Fibroblast of skin of left quadriceps (primary cell): Measurements from ENCODE around the gene PPP1R12C.
A peak's percentile ranks its signal among the peaks of the same experiment; 100 is the strongest.

Experiments used
- DNase-seq, 2 experiments: peaks; one replicate each; pipeline ENCODE4 v3.0.0-alpha.2; 2013; ENCODE audit warnings: low read depth in 2 of 2

The PPP1R12C gene

GRCh38 chr19:55091126-55091910, 26.1 kb downstream of the PPP1R12C start:
- no peak for DNase-seq

GRCh38 chr19:55090564-55090963, 26.9 kb downstream of the PPP1R12C start:
- no peak for DNase-seq

- DNase-seq, result no peak
Measured at GRCh38 chr19:55089342-55089944, 28.0 kb downstream of the PPP1R12C start.

- DNase-seq, result peak in 1 of 2 experiments; percentile 36
Measured at GRCh38 chr19:55088543-55089341, 28.7 kb downstream of the PPP1R12C start.

- DNase-seq, result no peak
Measured at GRCh38 chr19:55088021-55088451, 29.4 kb downstream of the PPP1R12C start.

- DNase-seq, result no peak
Measured at GRCh38 chr19:55087542-55087901, 29.9 kb downstream of the PPP1R12C start.

GRCh38 chr19:55086730-55087541, 30.5 kb downstream of the PPP1R12C start:
- DNase-seq, result peak; percentile 65 to 67

- DNase-seq, result no peak
Measured at GRCh38 chr19:55085923-55086715, 31.3 kb downstream of the PPP1R12C start.

GRCh38 chr19:55084416-55084815, 33.0 kb downstream of the PPP1R12C start:
- no peak for DNase-seq

- no peak for DNase-seq
Measured at GRCh38 chr19:55083004-55083850, 34.2 kb downstream of the PPP1R12C start.

- no peak for DNase-seq
Measured at GRCh38 chr19:55082020-55082851, 35.2 kb downstream of the PPP1R12C start.

GRCh38 chr19:55081770-55082019, 35.7 kb downstream of the PPP1R12C start:
- no peak for DNase-seq

- DNase-seq, result no peak
Measured at GRCh38 chr19:55080968-55081769, 36.3 kb downstream of the PPP1R12C start.

- DNase-seq, result no peak
Measured at GRCh38 chr19:55080121-55080967, 37.1 kb downstream of the PPP1R12C start.

GRCh38 chr19:55079400-55080038, 37.9 kb downstream of the PPP1R12C start:
- no peak for DNase-seq

GRCh38 chr19:55078996-55079395, 38.4 kb downstream of the PPP1R12C start:
- DNase-seq, result no peak

- DNase-seq, result no peak
Measured at GRCh38 chr19:55077106-55077505, 40.3 kb downstream of the PPP1R12C start.
